Transverse colon (tissue), 4 donors: ENCODE measurements around the gene PCSK1N. TPM values are rescaled to one million over a fixed set of nuclear protein-coding genes. Genes with fewer than 3 reads are reported as not detected.
"Not testable (repeated sequence)": the region's sequence is repeated elsewhere in the genome, so short reads cannot be mapped to it uniquely, and the experiment has no call there.

Source experiments
- DNase-seq: peaks from one replicate; pipeline ENCODE4 v3.0.0-alpha.2; 2019
- H3K27ac ChIP-seq, 4 donors: fragments of 200-600 bp; sonication (generic); 2 replicates each; pipeline ENCODE4 v1.5.1; 2016 to 2018; ENCODE audit warnings: inconsistent platforms in 4 of 4
- H3K27me3 ChIP-seq: fragments of 200-600 bp; sonication (generic); 2 replicates; pipeline ENCODE4 v1.5.1; 2017; ENCODE audit warnings: inconsistent platforms
- H3K36me3 ChIP-seq, 4 donors: fragments of 200-600 bp; sonication (generic); 2 replicates each; pipeline ENCODE4 v1.5.1; 2017 to 2019; ENCODE audit warnings: inconsistent platforms in 4 of 4
- H3K4me1 ChIP-seq, 4 donors: fragments of 200-600 bp; sonication (generic); 2 replicates each; pipeline ENCODE4 v1.5.1; 2017 to 2020; ENCODE audit warnings: inconsistent platforms in 4 of 4
- H3K4me3 ChIP-seq, 4 donors: fragments of 200-600 bp; sonication (generic); 1 replicate in 1 of 4; 2 replicates in 3 of 4; pipeline versions ENCODE4 v1.5.1 to v1.6.1; 2017 to 2019; ENCODE audit warnings: inconsistent platforms in 4 of 4
- H3K9me3 ChIP-seq, 2 donors: fragments of 200-600 bp; sonication (generic); 2 replicates each; pipeline ENCODE4 v1.5.1; 2017 to 2019; ENCODE audit warnings: inconsistent platforms in 2 of 2
- CTCF ChIP-seq, 5 experiments: fragments of 200-600 bp in 3 of 5; fragments of 450-650 bp in 2 of 5; sonication (generic) in 3 of 5; IDR thresholded peaks; 1 replicate in 2 of 5; 2 replicates in 3 of 5; pipeline ENCODE4 v1.5.1; 2016 to 2017; ENCODE audit warnings: antibody characterized with exemption in 5 of 5, inconsistent platforms in 3 of 5, mild to moderate bottlenecking in 2 of 5, moderate library complexity in 1 of 5
- EP300 ChIP-seq: sonication (generic); formaldehyde crosslinking; IDR thresholded peaks from one replicate; pipeline ENCODE4 v1.6.1; 2017; ENCODE audit warnings: antibody characterized with exemption, low read depth
- POLR2A ChIP-seq: fragments of 450-650 bp; IDR thresholded peaks from one replicate; pipeline ENCODE4 v1.6.1; 2016; ENCODE audit warnings: antibody characterized with exemption, mild to moderate bottlenecking, moderate library complexity
- POLR2AphosphoS5 ChIP-seq, 3 donors: sonication (generic); formaldehyde crosslinking; IDR thresholded peaks; one replicate each; pipeline ENCODE4 v1.6.1; 2016; ENCODE audit warnings: antibody characterized with exemption in 3 of 3
- WGBS, 2 donors: methylation state at CpG; one replicate each; pipeline ENCODE4 v1.1.5; 2018; ENCODE audit warnings: low coverage in 1 of 2; 5-methylcytosine and 5-hydroxymethylcytosine counted together
- in situ Hi-C, 4 donors: fragments of 200-750 bp; cut with MboI; loops; one replicate each; pipeline versions ENCODE4 v1.15.0 to v1.15.1; 2017; ENCODE audit warnings: low sequenced_read_pairs in 3 of 4, low pct_ligation_motif_present in 1 of 4, low pct_unique_long_range_greater_than_20kb in 1 of 4
- intact Hi-C: fragments of 100-400 bp; cut with DNase I; formaldehyde crosslinking; loops from one replicate; pipeline ENCODE4 v1.15.1; 2023; ENCODE audit warnings: low total_unique reads
- total RNA-seq, 4 donors: library from RNA; depleted of rRNA; stranded (reverse); fragments of >200 nt; gene quantifications; one replicate each; pipeline ENCODE4 v1.1.0, GENCODE V29; 2016

PCSK1N gene
- total RNA-seq, 4 donors from 2014 or later, result 14.0 to 144 (median 20.4) TPM

GRCh38 chrX:48854898-48855297 is 19.5 kb upstream of the PCSK1N start:
- no peaks in the 10 kb centered on the region for H3K9me3 ChIP-seq

GRCh38 chrX:48854121-48854804 is 18.9 kb upstream of the PCSK1N start:
- DNase-seq, H3K4me3 ChIP-seq, H3K27me3 ChIP-seq, H3K27ac ChIP-seq, in situ Hi-C loops, intact Hi-C loops, H3K4me1 ChIP-seq, H3K36me3 ChIP-seq, H3K9me3 ChIP-seq: not testable (repeated sequence)
- 87 to 89% methylated on average over 3 to 12 of the region's 12 CpGs for WGBS, 2 donors

More at GRCh38 chrX:48854898-48855297, 19.5 kb upstream of the PCSK1N start:
- intact Hi-C loops, result no loop called here
- 0 to 45% methylated on average over 2 to 5 of the region's 5 CpGs for WGBS, 2 donors
- Histone ChIP-seq H3K4me3 (no peak overlapping the region), H3K4me1 (no peaks in the 10 kb centered on the region), H3K27me3 (no peaks in the 10 kb centered on the region), H3K36me3 (no peaks in the 10 kb centered on the region), H3K27ac (no peak overlapping the region)
- peak in 2 of 5 experiments; percentile 14 to 16 for TF ChIP-seq CTCF (IDR thresholded peaks at IDR 0.05)
- TF ChIP-seq POLR2A, result no peak
- no peak for DNase-seq
- in situ Hi-C loops, result no loop called here

- H3K4me1 ChIP-seq, H3K9me3 ChIP-seq, DNase-seq, H3K36me3 ChIP-seq, H3K4me3 ChIP-seq, in situ Hi-C loops, intact Hi-C loops, H3K27me3 ChIP-seq, H3K27ac ChIP-seq: not testable (repeated sequence)
Observed at GRCh38 chrX:48853494-48853893, 18.1 kb upstream of the PCSK1N start.

GRCh38 chrX:48852857-48853256 is 17.4 kb upstream of the PCSK1N start:
- Histone ChIP-seq H3K27me3 (no peaks in the 10 kb centered on the region), H3K4me1 (no peaks in the 10 kb centered on the region), H3K36me3 (no peaks in the 10 kb centered on the region), H3K27ac (no peak overlapping the region), H3K4me3 (no peak overlapping the region), H3K9me3 (no peaks in the 10 kb centered on the region)
- no peak for DNase-seq
- intact Hi-C loops (no loop called here), in situ Hi-C loops (no loop called here)
- TF ChIP-seq CTCF (IDR thresholded peaks at IDR 0.05), result no peak
- TF ChIP-seq POLR2A, result no peak
- no peak for TF ChIP-seq EP300
- no peak for TF ChIP-seq POLR2AphosphoS5 (IDR thresholded peaks at IDR 0.05)
- 63% methylated on average over 7 of the region's 7 CpGs; no CpG with 5 or more reads in 1 of the 2 donors for WGBS, 2 donors

- no peak for TF ChIP-seq POLR2AphosphoS5 (IDR thresholded peaks at IDR 0.05)
- no peak for TF ChIP-seq CTCF (IDR thresholded peaks at IDR 0.05)
- TF ChIP-seq POLR2A, result no peak
- no peak for TF ChIP-seq EP300
- intact Hi-C loops, result no loop called here
- DNase-seq, result no peak
- Histone ChIP-seq H3K9me3 (no peaks in the 10 kb centered on the region), H3K4me3 (no peak overlapping the region), H3K4me1 (no peaks in the 10 kb centered on the region), H3K27me3 (no peaks in the 10 kb centered on the region), H3K27ac (no peak overlapping the region), H3K36me3 (no peaks in the 10 kb centered on the region)
- in situ Hi-C loops, result no loop called here
- WGBS, 2 donors, result 46% methylated on average over 1 of the region's 1 CpG; no CpG with 5 or more reads in 1 of the 2 donors
Observed at GRCh38 chrX:48848847-48849246, 13.4 kb upstream of the PCSK1N start.
